ENCODE data around the gene SYNPO.

SYNPO gene

GRCh38 chr5:150641824-150642566, 1.5 kb downstream of the SYNPO start:
- DNase-seq (ENCODE audit: low read depth): no peak

- DNase-seq (ENCODE audit: low read depth): peak; percentile 86
Measured at GRCh38 chr5:150642567-150642927, 2.1 kb downstream of the SYNPO start.

- no peak for DNase-seq (ENCODE audit: low read depth)
Measured at GRCh38 chr5:150642991-150643710, 2.7 kb downstream of the SYNPO start.

- DNase-seq (ENCODE audit: low read depth): no peak
Measured at GRCh38 chr5:150644058-150644457, 3.6 kb downstream of the SYNPO start.

GRCh38 chr5:150644514-150644913, 4.1 kb downstream of the SYNPO start:
- no peak for DNase-seq (ENCODE audit: low read depth)

GRCh38 chr5:150645070-150645700, 4.7 kb downstream of the SYNPO start:
- DNase-seq (ENCODE audit: low read depth): peak; percentile 75

GRCh38 chr5:150647275-150648251, 7.1 kb downstream of the SYNPO start:
- DNase-seq (ENCODE audit: low read depth): no peak

GRCh38 chr5:150648294-150649107, 8.0 kb downstream of the SYNPO start:
- no peak for DNase-seq (ENCODE audit: low read depth)

GRCh38 chr5:150649108-150650020, 8.9 kb downstream of the SYNPO start:
- DNase-seq (ENCODE audit: low read depth): no peak

GRCh38 chr5:150650021-150651006, 9.9 kb downstream of the SYNPO start:
- DNase-seq (ENCODE audit: low read depth): no peak

- DNase-seq (ENCODE audit: low read depth): no peak
Measured at GRCh38 chr5:150651382-150651781, 10.9 kb downstream of the SYNPO start.

- DNase-seq (ENCODE audit: low read depth): no peak
Measured at GRCh38 chr5:150651924-150652671, 11.6 kb downstream of the SYNPO start.

- DNase-seq (ENCODE audit: low read depth): peak; percentile 50
Measured at GRCh38 chr5:150653145-150653761, 12.8 kb downstream of the SYNPO start.

GRCh38 chr5:150653762-150654556, 13.5 kb downstream of the SYNPO start:
- no peak for DNase-seq (ENCODE audit: low read depth)

GRCh38 chr5:150655221-150655620, 14.8 kb downstream of the SYNPO start:
- DNase-seq (ENCODE audit: low read depth): no peak

Data from iris pigment epithelial cell (primary cell).